K562 (cell line): ENCODE measurements around the gene LGR6. TPM values are rescaled to one million over a fixed set of nuclear protein-coding genes. Genes with fewer than 3 reads are reported as not detected.

ENCODE experiments used
- ATAC-seq: fragments of 200-7000 bp; cut with Tn5 transposase; 3 replicates; pipeline ENCODE4 v1.9.1; 2020; ENCODE audit warnings: moderate library complexity
- BruUV-seq: library from RNA; stranded (reverse); fragments of 400-500 nt; replicated peaks from 2 replicates; lab custom pipeline; 2021; lab: Mats Ljungman, UMichigan
- CTCF ChIA-PET: fragments of 300-600 bp; formaldehyde crosslinking; extraction: SDS; loops from one replicate; lab custom pipeline; 2021; ENCODE audit warnings: low intra/inter-chr PET ratio; lab: Yijun Ruan, JAX
- POLR2A ChIA-PET: fragments of 300-600, 350-650 bp; sonication (Branson Sonifier 250); formaldehyde crosslinking; extraction: SDS; loops from one replicate; lab custom pipeline; 2021; ENCODE audit warnings: antibody characterized with exemption, inconsistent platforms; lab: Yijun Ruan, JAX
- DNase-seq, 4 experiments: peaks; one replicate each; pipeline versions ENCODE4 v3.0.0 to v3.0.0-alpha.2; 2011 to 2018; ENCODE audit warnings: low spot score in 3 of 4, mixed read lengths in 3 of 4; ENCODE audit errors: extremely low read depth in 1 of 4
- FAIRE-seq: peaks from 2 replicates; lab custom pipeline; 2011; peaks lifted over from hg19 to GRCh38; lab: Jason Lieb, UNC
- H2AFZ ChIP-seq: 2 replicates; pipeline ENCODE4 v1.6.0; 2011; ENCODE audit warnings: low read depth, low read length, control low read depth, inconsistent platforms
- H3K27ac ChIP-seq: fragments of 200-600 bp; 3 replicates; pipeline ENCODE4 v1.8.0; 2011; ENCODE audit warnings: low read depth, mild to moderate bottlenecking, control low read depth, inconsistent platforms, low read length, moderate library complexity, mixed read lengths; ENCODE audit errors: extremely low read depth
- H3K27me3 ChIP-seq, 2 experiments: fragments of 300-600 bp in 1 of 2; 2 replicates in 1 of 2; 3 replicates in 1 of 2; pipeline versions ENCODE4 v1.6.0 to v1.8.0; 2011; ENCODE audit warnings: inconsistent platforms in 2 of 2, low read length in 2 of 2, mild to moderate bottlenecking in 1 of 2, mixed read lengths in 1 of 2, moderate library complexity in 1 of 2; ENCODE audit not compliant: control insufficient read depth in 2 of 2, insufficient read depth in 2 of 2
- H3K36me3 ChIP-seq: fragments of 300-600 bp; 3 replicates; pipeline ENCODE4 v1.8.0; 2011; ENCODE audit warnings: mild to moderate bottlenecking, low read length, inconsistent platforms; ENCODE audit not compliant: control insufficient read depth, insufficient read depth
- H3K4me1 ChIP-seq, 2 experiments: fragments of 200-600 bp in 1 of 2; replicated peaks in 1 of 2; 2 replicates in 1 of 2; 3 replicates in 1 of 2; pipeline versions ENCODE4 v1.5.1 to v1.8.0; 2011; ENCODE audit warnings: inconsistent platforms in 2 of 2, low read length in 2 of 2, mild to moderate bottlenecking in 1 of 2, mixed read lengths in 1 of 2, moderate library complexity in 1 of 2; ENCODE audit not compliant: control insufficient read depth in 2 of 2, insufficient read depth in 2 of 2
- H3K4me2 ChIP-seq: 2 replicates; pipeline ENCODE4 v1.6.1; 2011; ENCODE audit warnings: low read length, control low read depth, inconsistent platforms, mixed read lengths; ENCODE audit not compliant: insufficient read depth
- H3K4me3 ChIP-seq: fragments of 200-600 bp; sonication (generic), shearing (Covaris generic); 2 replicates; pipeline ENCODE4 v1.5.1; 2016; ENCODE audit warnings: control low read depth, inconsistent platforms
- H3K79me2 ChIP-seq: fragments of 200-600 bp; 3 replicates; pipeline ENCODE4 v1.8.0; 2011; ENCODE audit warnings: low read length, inconsistent platforms; ENCODE audit not compliant: control insufficient read depth, insufficient read depth
- H3K9ac ChIP-seq, 2 experiments: 2 replicates each; pipeline versions ENCODE4 v1.6.0 to v1.6.1; 2011; ENCODE audit warnings: low read depth in 2 of 2, low read length in 2 of 2, control low read depth in 1 of 2, inconsistent platforms in 1 of 2, mild to moderate bottlenecking in 1 of 2, mixed read lengths in 1 of 2; ENCODE audit not compliant: insufficient read depth in 1 of 2
- H3K9me1 ChIP-seq: one replicate; pipeline ENCODE4 v1.6.0; 2011; ENCODE audit warnings: inconsistent platforms, mild to moderate bottlenecking, low read length, moderate library complexity; ENCODE audit not compliant: control insufficient read depth, insufficient read depth
- H3K9me3 ChIP-seq: replicated peaks from 2 replicates; pipeline ENCODE4 v1.5.1; 2011; ENCODE audit warnings: low read depth, low read length, inconsistent platforms; ENCODE audit not compliant: control insufficient read depth, insufficient read depth
- H4K20me1 ChIP-seq: replicated peaks from 2 replicates; pipeline ENCODE4 v1.6.1; 2011; ENCODE audit warnings: low read length, inconsistent platforms, mixed read lengths; ENCODE audit not compliant: control insufficient read depth, insufficient read depth
- BMI1 ChIP-seq: fragments of 150-350 bp; IDR thresholded peaks from 2 replicates; pipeline ENCODE4 v1.6.1; 2014; ENCODE audit warnings: low read length
- CEBPG ChIP-seq, 3 experiments: fragments of 200-800 bp in 1 of 3; sonication (Bioruptor generic) in 1 of 3; sonication (generic) in 1 of 3; formaldehyde crosslinking in 1 of 3; IDR thresholded peaks in 2 of 3; conservative IDR thresholded peaks in 1 of 3; 2 replicates each; pipeline versions ENCODE4 v1.6.1 to v1.8.0; 2016 to 2022; ENCODE audit warnings: missing compliant biosample characterization in 2 of 3, missing genetic modification characterization in 2 of 3, mild to moderate bottlenecking in 1 of 3, missing genetic modification reagents in 1 of 3
- E2F8 ChIP-seq: fragments of 450-650 bp; IDR thresholded peaks from 2 replicates; pipeline ENCODE4 v1.7.1; 2018; ENCODE audit warnings: mild to moderate bottlenecking, low read depth; ENCODE audit not compliant: partially characterized antibody
- FOS ChIP-seq: IDR thresholded peaks from 3 replicates; pipeline ENCODE4 v1.6.1; 2011; ENCODE audit not compliant: insufficient read length; ENCODE audit errors: extremely low read depth
- NRF1 ChIP-seq, 2 experiments: fragments of 450-650 bp; IDR thresholded peaks in 1 of 2; conservative IDR thresholded peaks in 1 of 2; 2 replicates each; pipeline ENCODE4 v1.6.1; 2014; ENCODE audit warnings: mild to moderate bottlenecking in 2 of 2
- RFX1 ChIP-seq: fragments of 450-650 bp; IDR thresholded peaks from 2 replicates; pipeline ENCODE4 v1.6.1; 2016; ENCODE audit warnings: mild to moderate bottlenecking, moderate library complexity
- TFE3 ChIP-seq: fragments of 450-650 bp; formaldehyde crosslinking; IDR thresholded peaks from 2 replicates; pipeline ENCODE4 v1.4.0; 2020; ENCODE audit warnings: mild to moderate bottlenecking, mixed read lengths
- THRA ChIP-seq: fragments of 450-650 bp; IDR thresholded peaks from 2 replicates; pipeline ENCODE4 v1.6.1; 2017; ENCODE audit warnings: mild to moderate bottlenecking, moderate library complexity
- ZNF780A ChIP-seq: fragments of 250-450 bp; sonication (Bioruptor Pico); IDR thresholded peaks from 2 replicates; pipeline ENCODE4 v1.5.0; 2021; ENCODE audit warnings: mild to moderate bottlenecking
- WGBS: fragments of 100-300 bp; shearing (Covaris generic); methylation state at CpG from one replicate; pipeline ENCODE4 v1.1.6; 2016; ENCODE audit warnings: low coverage, mixed read lengths; ENCODE audit not compliant: insufficient coverage; ENCODE audit errors: missing lambda C conversion rate; 5-methylcytosine and 5-hydroxymethylcytosine counted together
- in situ Hi-C: fragments of 300-500 bp; cut with MboI; formaldehyde crosslinking; loops from 4 replicates; pipeline ENCODE4 v1.15.0; 2018; ENCODE audit warnings: inconsistent platforms, mixed read lengths
- intact Hi-C: fragments of 100-400 bp; cut with micrococcal nuclease; formaldehyde crosslinking; loops from 2 replicates; pipeline ENCODE4 v1.14.2; 2022
- polyA plus RNA-seq, 8 experiments: library from polyadenylated mRNA; depleted of rRNA in 4 of 8; stranded (reverse) in 5 of 8; unstranded in 3 of 8; fragments of >200 nt; fragmentation: Nextera tagmentation in 2 of 8; fragmentation: Illumina TruSeq in 1 of 8; extraction: Ambion mirVana in 2 of 8; extraction: Trizol in 1 of 8; gene quantifications; 2 replicates each; pipeline versions ENCODE4 v1.2.1 to v1.2.3, GENCODE V29; 2011 to 2014; ENCODE audit warnings: inconsistent platforms in 1 of 8, missing spikeins in 1 of 8
- total RNA-seq, 7 experiments: library from RNA; depleted of rRNA in 6 of 7; stranded (reverse); fragments of >200 nt in 6 of 7; fragmentation: Illumina TruSeq in 2 of 7; extraction: Trizol in 2 of 7; gene quantifications; 2 replicates each; pipeline versions ENCODE4 v1.2.1 to v1.2.3, GENCODE V29; 2011 to 2021; ENCODE audit warnings: low replicate concordance in 1 of 7

The LGR6 gene
- total and polyA plus RNA-seq, 9 of the 15 experiments (the other 6 are each of a cell fraction or from before 2014, with no cell fraction given): 0.01 to 0.54 (median 0.17) TPM; not detected in 1

GRCh38 chr1:202224453-202224852, 30.9 kb downstream of the LGR6 start:
- CTCF ChIA-PET: no interaction called here
- Histone ChIP-seq H3K27me3 (peaks cover 46 to 74% of the 10 kb centered on the region in 2 experiments), H2AFZ (no peak overlapping the region), H3K79me2 (no peaks in the 10 kb centered on the region), H3K9me1 (no peaks in the 10 kb centered on the region), H3K9ac (no peak overlapping the region), H3K36me3 (no peaks in the 10 kb centered on the region), H3K4me2 (no peak overlapping the region), H3K9me3 (no peaks in the 10 kb centered on the region), H3K4me1 (no peaks in the 10 kb centered on the region), H4K20me1 (peaks cover 4% of the 10 kb centered on the region), H3K4me3 (no peak overlapping the region), H3K27ac (no peak overlapping the region)
- intact Hi-C loops (no loop called here), in situ Hi-C loops (loop anchor here (25.0 kb wide), 1 partner anchor 88 kb away; no protein-coding TSS in a partner anchor)
- no peak for DNase-seq
- TF ChIP-seq NRF1 (conservative IDR thresholded peaks at IDR 0.05 in 1 of 2, IDR thresholded peaks at IDR 0.05 in 1 of 2): peak; percentile 60 to 67; a peak in 3 of 4 replicates
- TF ChIP-seq TFE3 (CRISPR knock-in tag): no peak
- no peak for FAIRE-seq
- 3% methylated on average over 8 of the region's 8 CpGs for WGBS
- POLR2A ChIA-PET: interaction anchor here (0.9 to 2.2 kb wide), 3 partner anchors 10 to 32 kb away, joined by 3 to 9 read pairs (median 4); no protein-coding TSS in a partner anchor
- no TSS peak for BruUV-seq
- no peak for ATAC-seq

- Histone ChIP-seq H2AFZ (no peak overlapping the region), H3K9me3 (no peaks in the 10 kb centered on the region), H3K36me3 (no peaks in the 10 kb centered on the region), H3K4me3 (no peak overlapping the region), H3K27ac (no peak overlapping the region), H4K20me1 (peaks cover 4% of the 10 kb centered on the region), H3K4me2 (no peak overlapping the region), H3K9me1 (no peaks in the 10 kb centered on the region), H3K79me2 (no peaks in the 10 kb centered on the region), H3K27me3 (peaks cover 47 to 78% of the 10 kb centered on the region in 2 experiments), H3K9ac (no peak overlapping the region), H3K4me1 (no peaks in the 10 kb centered on the region)
- DNase-seq (no peak), ATAC-seq (no peak), FAIRE-seq (no peak)
- WGBS: 0% methylated on average over 5 of the region's 5 CpGs
- ChIA-PET CTCF (no interaction called here), POLR2A (interaction anchor here (0.9 to 2.2 kb wide), 5 partner anchors 10 to 96 kb away, joined by 3 to 9 read pairs (median 4); no protein-coding TSS in a partner anchor)
- in situ Hi-C loops (no loop called here), intact Hi-C loops (no loop called here)
- no TSS peak for BruUV-seq
- TF ChIP-seq BMI1 (no peak), CEBPG (CRISPR knock-in tag; IDR thresholded peaks at IDR 0.05) (no peak), CEBPG (tag; conservative IDR thresholded peaks at IDR 0.05 in 1 of 2, IDR thresholded peaks at IDR 0.05 in 1 of 2) (no peak), ZNF780A (CRISPR knock-in tag) (no peak), FOS (no peak), E2F8 (no peak), RFX1 (no peak), THRA (no peak)
Observed at GRCh38 chr1:202225131-202225530, 31.5 kb downstream of the LGR6 start.
